NCI-H1417 (cell line): ENCODE measurements around the gene PAX2.

Source experiments
- DNase-seq, 3 experiments: peaks; one replicate each; lab custom pipeline; 2025; lab: John Stamatoyannopoulos, UW

PAX2 gene

DNA sequence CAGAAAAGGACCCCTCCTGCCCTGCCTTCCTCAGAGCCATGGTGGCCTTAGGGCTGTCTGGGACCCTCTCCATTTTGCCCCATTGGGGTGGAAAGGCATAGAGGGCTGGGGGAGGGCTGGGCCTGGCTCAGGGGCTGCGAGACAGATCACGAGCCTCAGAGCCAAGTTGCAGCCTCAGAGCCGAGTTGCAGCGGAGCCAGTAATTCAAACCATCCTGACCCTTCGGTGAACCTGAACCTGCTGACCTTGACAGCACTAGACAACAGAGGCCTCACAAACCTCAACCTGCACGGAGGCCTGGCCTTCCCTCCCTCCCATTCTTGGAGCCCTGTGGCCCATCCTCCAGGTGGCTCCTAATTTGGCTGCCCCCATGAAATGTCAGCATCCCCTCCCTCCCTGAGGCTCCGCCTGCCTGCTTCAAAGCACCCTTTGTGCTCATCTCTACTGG is 45.4 kb downstream of the PAX2 start:
- DNase-seq: no peak

DNA sequence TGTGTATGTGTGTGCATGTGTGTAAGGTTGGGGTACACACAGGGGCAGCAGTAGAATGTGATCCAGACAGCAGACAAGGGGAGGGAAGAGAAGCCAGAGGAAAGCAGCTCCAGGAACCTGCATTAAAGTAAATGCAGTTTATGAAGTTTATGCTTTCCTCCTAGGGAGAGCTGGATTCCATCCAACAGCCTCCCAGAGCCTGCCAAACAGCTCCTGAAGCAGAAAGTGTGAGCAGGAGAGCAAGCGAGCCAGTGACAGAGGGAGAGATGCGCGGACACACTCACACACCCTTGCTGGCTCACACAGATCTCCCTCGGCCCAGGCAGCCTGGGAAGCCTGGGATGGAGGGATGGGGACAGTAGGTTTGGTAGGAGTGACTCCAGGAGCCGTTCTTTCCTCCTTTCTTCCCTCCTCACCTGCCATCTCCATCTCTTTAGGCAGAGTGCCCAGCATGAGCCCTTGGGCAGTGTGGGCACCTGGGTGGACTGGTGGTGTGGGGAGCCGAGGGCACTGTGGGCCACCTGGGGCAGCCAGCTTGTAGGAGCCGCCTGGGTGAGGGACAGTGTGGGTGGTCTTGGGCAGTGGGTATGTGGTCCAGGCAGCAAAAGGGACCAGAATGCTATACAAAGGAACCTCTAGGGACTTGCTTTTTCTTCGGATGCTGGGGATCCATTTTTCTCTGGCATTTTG is 46.1 kb downstream of the PAX2 start:
- no peak for DNase-seq

DNA sequence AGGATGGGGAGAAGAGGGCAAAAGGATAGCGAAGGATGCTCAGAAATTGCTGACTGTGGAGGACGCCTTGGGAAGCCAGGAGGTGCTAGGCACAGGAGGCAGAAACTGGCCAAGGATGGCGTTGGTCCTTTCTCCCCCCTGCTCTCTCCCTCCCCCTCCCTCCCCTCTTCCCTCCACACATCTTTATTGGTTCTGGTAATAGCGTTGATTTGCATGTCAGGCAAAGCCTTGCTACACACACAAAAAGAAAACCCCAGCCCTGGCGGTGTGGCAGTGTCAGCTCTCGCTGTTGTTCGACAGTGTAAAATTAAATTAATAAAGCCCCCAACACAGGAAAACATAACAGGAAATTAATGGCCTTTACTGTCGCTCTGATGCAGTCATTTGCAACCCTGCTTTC is 47.2 kb downstream of the PAX2 start:
- DNase-seq: no peak

DNA sequence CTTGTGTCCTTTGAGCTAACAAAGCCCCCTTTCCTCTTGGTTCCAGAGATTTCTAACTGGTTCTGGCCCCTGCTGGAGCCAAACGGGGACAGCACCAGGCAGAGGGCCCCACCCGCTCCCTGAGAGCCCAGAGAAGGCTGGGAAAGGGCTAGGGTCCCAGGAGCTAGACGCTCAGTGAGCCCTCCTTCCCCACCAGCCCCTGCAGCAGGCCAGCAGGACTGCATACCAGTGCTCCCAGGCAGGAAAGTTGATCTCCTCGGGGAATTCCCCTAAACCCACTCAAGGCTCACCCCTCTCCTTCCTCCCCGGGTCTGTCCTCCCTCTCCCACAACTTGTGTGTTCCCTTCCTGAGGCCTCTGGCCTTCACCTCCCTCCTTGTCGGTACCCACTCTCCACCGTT is 47.7 kb downstream of the PAX2 start:
- DNase-seq: no peak

DNA sequence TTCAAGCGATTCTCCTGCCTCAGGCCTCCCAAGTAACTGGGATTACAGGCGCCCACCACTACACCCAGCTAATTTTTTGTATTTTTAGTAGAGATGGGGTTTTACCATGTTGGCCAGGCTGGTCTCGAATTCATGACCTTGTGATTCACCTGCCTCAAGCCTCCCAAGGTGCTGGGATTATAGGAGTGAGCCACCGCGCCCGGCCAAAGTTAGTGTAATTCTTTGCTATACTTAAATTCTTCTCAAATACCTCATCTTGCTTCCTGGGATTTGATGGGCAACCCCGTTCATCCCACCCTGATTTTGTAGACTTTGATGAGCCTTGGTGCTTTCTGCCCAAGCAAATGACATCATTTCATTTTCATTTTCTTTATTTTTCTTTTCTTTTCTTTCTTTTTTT is 54.5 kb downstream of the PAX2 start:
- DNase-seq: no peak

DNA sequence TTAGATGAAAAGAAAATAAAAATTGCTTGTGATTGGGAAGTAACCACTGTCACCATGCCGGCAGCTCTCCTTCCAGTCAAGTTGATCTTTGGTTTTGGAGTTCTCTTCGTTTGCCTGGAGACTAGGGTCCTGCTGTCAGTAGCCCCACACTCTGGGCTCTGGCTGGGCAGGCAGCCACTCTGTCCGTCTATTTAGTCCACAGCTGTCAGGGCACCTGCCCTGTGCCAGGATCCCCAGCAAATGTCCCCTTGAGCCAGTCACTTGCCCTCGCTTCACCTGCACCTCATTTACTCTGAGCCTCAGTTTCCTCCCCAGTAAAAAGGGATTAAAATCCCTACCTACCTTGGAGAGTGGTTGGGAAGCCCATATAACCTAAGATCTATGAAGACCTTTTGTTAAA is 55.5 kb downstream of the PAX2 start:
- no peak for DNase-seq

DNA sequence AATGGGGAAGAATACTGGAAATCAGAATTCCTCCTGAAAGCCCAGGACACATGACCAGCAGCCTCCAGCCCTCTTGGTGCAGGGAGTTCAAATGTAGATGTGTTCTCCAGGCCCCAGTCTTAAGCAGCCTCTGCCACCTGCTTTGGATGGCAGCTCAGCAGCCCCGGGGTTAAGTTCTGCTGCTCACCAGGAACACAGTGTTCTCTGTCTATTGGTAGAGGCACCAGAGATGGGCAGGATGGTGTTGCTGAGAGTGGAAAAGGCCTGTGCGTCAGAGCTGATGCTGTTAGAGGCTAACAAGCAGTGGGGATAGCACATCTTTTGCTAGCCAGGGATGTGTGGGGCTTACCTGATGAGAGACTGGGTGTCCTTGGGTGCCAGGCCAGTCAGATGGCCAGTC is 56.8 kb downstream of the PAX2 start:
- no peak for DNase-seq

DNA sequence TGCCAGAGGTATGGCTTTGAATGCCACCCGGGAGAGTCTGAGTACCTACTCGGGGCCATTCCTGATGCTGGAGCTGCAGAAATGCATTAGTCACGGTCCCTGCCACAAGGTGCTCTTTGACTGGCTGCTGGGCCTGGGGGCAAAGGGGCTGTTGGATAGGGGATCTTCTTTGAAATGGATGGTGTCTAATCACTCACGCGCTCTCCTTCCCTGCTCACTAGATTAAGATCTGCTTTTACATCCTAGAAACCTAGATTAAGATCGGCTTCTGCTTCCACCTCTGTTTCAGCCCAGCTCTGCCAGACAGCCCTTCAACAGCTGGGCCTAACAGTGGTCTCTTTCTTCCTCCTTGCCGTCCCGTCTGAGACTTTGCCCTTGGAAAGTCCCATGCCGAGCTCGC is 57.2 kb downstream of the PAX2 start:
- no peak for DNase-seq

DNA sequence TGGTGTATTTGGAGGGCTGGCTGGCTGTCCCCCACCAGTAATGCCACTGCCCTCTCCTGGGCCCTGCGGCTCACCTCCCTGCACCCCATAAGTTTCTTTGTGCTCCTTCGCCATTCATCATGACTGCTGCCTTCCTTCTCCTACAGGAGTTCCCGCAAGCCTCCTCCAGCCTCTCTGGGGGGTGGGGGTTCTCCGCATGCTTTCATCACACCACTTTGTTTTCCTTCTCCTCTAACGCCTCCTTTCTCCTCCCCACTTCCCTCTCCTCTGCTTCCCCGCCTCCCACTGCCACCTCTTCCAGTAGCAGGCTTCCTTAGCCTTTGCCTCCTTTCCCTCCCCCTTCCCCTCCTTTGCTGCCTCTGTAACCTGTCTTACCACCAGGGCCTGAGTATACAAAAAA is 58.1 kb downstream of the PAX2 start:
- DNase-seq: no peak

DNA sequence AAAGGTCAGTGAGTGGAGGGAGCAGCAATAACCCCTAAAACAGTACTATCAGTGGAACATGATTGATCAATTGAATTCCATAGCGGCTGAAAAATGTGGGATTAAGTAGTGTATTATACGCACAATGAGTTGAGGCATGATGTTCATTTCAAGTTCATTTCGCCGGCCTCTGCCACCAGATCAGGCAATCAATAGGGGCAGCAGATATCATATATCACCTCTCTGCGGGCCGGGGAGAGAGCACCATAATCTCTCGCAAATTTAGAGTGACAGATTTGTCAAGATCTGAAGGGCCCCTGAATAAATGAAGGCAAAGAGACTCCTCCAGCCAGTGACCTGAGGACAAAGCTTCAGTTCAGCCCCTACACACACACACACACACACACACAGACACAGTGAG is 58.5 kb downstream of the PAX2 start:
- DNase-seq: no peak

DNA sequence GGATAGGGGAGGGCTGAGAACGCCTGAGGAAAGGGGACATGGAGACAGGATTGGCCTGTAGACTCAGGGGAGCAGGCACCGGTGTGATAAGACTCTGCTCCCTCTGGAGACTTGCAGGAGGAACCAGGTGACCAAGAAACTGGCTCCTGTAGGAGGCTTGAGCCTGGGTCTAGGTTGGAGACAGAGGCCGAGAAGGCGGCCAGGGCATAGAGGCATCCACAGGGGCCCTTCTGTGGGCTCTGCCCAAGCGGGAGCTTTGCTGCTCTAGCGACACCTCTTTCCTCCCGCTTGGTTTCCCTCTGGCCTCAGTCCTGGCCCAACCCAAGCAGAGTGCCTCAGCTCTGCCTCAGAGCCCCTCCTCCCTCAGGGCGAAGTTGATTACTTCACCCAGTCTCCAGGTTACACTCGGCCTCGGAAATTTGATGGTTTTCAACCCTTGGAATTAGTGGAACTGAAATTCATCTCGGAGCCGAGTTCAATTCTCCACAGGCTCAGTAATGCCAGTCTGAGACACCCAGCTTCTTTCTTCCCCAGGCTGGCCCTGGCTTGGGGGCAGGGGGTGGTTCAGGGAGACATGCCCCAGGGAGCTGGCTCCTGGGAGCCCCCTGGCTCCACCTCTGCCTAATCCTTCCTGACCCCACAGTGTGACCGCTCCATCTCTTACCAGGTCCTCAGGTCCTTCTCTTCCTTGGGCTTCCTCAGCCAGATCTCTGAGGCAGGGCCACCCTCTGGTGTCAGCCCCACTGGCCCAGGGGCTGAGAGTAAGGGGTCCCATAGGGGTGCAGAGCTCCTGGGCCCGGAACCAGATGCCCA is 60.4 kb downstream of the PAX2 start:
- no peak for DNase-seq

DNA sequence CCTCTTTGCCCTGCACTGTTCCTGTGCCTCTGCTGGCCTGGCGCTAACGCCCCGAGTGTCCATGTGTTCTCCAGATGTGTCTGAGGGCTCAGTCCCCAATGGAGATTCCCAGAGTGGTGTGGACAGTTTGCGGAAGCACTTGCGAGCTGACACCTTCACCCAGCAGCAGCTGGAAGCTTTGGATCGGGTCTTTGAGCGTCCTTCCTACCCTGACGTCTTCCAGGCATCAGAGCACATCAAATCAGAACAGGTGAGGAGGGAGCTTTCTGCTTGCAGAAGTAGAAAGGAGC is 60.9 kb downstream of the PAX2 start:
- DNase-seq: no peak

DNA sequence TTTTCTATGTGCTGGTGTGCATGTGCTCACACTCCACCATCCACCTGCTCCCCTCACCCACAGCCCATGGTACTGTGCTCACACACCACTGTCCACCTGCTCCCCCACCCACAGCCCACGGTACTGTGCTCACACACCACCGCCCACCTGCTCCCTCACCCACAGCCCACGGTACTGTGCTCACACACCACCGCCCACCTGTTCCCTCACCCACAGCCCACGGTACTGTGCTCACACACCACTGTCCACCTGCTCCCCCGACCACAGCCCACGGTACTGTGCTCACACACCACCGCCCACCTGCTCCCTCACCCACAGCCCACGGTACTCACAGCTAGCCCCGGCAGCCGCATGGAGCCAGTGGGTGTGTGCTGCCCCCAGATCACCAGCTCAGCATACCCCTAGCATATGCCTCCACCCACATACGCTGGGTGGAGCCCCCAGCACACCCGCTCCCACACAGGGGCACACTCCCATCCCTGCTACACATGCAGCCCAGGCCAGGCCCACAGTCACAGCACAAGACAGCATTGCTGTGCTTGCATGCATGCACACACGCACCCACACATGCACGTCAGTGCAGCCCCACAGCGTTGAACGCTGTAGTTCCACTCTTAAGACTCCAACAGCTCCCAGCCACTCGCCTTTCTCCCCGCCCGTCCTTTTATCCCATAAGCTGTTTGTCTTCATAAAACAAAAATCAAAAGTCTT is 62.0 kb downstream of the PAX2 start:
- no peak for DNase-seq

DNA sequence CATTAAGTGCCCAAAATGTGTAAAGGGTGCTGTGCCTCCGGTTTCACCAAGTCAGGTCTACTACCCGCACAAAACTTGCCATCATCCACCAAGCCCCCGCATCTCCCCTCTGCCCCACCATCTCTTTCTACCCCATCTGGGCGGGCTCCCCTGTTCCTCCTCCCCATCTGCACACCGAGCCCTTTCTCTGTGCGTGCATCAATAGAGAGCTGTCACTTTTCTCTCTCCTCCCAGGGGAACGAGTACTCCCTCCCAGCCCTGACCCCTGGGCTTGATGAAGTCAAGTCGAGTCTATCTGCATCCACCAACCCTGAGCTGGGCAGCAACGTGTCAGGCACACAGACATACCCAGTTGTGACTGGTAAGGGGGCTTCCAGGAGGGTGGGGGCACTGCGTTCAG is 63.5 kb downstream of the PAX2 start:
- no peak for DNase-seq

DNA sequence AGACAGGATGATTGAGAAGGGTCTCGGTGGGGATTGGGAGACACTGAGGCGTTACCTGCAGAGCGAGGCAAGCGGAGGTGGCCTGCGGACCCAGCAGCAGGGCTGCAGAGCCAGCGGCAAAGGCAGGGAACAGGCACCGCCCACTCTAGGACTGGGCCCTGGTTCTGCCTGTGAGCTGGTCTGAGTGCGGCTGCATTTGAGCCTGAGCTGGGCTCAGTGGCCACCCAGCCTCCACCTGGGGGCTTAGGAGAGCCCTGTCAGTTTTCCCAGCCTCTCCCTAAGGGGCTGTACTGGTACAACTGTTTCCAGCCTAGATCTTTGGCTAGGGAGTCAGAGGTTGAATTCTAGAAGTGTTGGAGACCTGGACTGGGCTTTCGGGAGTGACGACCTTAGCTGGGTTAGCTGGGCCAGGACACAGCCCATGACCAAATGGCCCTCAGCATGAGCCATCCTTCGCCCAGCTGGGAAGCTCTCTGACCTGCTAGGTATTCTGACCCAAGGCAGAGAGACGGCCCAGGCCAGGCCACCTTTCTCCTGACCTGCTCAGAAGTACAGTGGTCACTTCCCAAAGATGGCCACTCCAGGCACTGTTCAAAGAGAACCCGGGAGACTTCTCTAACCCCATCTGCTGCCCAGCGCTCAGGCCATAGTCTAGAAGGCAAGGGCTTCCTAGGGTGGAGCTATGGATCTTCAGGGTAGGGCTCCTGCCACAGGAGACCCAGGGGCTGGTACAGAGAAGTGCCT is 64.9 kb downstream of the PAX2 start:
- DNase-seq: no peak

DNA sequence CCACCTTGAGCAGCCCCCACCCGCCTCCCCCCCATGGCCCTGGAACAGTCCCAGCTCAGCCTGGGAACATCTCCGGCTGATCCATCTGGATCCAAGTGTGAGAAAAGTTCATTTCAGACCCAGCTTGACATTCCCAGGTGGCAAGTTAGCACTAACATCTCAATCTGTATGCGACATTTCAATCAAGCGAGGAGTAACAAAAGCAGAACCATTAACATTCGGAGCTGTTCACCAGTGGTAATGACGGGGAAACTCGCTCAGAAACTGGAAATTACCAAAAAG is 65.4 kb downstream of the PAX2 start:
- no peak for DNase-seq

DNA sequence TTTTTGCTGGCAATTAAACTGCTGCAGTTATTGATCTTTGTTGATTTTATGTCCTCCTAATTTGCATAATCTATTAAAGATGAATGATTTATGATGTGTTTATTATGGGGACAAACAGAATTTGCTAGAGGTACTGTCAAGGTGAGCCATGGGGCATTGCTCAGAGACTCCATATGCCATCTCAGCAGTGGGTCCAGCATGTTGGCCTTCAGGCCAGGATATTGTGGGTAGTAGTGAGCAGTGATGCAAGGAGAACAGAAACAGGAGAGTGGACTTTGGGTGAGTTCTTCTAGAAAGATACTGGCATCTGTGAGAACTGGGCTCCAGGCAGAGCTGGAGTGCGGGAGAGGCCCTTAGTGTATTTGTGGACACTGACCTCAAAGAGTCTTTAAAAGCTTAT is 65.9 kb downstream of the PAX2 start:
- no peak for DNase-seq

DNA sequence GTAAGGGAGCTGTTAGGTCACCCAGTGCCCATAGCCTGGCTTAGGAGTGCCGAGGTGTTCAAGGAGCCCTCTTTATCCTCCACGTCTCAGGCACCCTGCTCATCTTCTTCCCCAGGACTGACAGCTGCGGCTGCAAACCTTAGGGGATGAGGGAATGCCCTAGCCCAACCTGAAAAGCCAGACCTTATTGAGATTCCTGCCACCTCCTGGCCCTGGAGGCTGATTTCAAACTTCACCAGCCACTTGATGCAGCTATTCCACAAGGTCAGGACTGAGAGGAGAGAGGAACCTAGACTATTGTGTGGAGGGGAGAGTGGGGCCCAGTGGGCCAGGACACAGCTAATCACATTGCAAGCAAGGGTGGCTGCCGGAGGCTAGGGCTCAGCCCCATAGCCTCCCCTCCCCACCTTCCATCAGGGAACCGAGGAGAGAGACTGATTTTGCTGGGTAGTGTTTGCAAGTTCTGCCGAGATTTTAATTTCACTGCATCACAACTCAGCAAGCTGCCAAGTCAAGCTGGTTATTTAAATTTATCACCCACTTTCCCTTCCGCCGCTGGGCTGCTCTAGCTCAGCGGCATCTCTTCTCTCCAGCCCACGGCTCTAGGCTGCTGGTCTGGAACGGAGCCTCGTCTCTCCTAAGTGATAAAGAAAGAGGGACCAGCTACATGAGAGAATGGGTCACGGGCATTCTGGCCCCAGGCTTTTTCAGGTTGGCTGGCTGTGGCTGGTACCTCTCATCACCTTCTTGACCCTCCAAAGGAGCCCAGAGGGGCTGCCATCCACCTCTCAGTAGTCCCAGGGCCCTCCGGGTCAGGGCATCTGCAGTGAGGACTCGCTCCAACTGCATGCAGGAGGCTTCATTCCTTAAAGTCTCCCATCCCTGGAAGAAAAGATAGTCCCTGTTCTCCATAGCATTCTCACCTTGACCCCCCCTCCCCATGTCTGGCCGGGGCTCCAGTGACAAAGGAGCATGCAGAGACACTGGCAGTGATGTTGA is 66.7 kb downstream of the PAX2 start:
- no peak for DNase-seq

DNA sequence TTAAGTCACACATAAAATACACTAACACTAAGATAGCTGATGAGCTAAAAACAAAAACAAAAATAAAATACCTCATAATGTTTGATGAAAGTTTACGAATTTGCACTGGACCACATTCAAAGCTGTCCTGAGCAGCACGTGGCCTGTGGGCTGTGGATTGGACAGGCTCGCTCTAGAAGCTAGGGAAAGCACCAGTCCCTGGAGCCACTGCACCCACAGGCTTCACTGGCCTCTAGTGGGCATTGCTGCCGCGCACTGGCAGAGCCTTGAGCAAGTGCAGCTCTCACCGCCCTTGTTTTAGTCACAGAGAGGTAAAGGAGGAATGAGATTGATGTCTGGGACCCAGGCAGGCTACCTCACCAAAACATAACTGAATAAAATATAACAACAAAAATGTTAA is 67.6 kb downstream of the PAX2 start:
- DNase-seq: peak in 2 of 3 experiments; percentile 2 to 6

DNA sequence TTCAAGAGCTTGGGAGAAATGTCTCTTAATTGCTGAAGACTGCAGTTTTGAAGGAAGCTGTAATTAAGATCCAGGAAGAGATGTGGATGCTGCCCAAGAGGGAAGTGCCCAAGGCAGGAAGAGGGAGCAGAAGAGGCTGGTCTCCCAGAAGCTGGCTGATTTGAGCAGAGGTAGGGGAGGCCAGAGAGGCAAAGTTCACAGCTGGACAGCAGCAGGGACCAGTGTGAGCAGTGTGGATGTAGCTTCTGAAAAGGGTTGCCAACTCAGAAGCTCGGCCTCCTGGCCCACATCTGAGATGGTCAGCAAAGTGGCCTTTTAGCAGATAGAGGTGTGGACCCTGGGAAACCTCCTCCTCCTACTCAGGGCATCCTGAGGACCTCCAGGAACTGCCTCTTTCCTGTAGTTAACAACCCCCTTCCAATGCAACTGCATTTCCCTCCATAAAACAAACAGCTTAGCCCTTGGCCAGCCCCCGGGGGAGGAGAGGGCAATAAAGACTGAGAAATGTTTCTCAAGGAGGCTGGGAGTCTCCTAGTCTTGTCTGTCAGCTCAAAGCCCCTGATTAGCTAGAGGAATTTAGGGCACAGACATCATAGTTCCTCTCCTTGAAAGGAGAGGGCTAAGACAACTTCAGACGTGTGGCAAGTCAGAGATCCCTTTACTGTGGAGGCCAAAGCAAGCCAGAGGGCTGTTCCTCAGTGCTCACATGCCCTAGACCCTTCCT is 69.5 kb downstream of the PAX2 start:
- no peak for DNase-seq

DNA sequence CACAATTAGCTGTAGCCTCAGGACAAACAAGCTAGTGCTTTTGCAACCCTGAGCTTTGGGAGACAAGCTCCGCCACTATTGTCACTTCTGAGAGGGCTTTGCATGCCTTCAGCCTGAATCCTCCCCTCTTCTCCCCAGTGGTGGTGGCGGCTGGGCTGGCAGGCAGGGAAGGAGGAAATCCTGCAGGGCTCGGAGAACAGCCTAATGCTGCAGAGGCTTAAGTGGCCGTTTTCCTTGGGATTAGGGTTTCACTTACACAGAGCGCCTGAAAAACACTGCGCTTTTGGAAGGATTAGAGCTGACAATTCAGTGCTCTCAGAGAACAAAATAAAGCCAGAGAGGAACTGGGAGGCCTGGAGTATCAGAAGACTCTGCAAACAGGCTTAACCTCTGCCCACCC is 71.3 kb downstream of the PAX2 start:
- no peak for DNase-seq
